Pulmonary artery endothelial cell (primary cell): ENCODE measurements around the gene USH2A. TPM values are rescaled to one million over a fixed set of nuclear protein-coding genes. Genes with fewer than 3 reads are reported as not detected.

Source experiments
- DNase-seq: peaks from one replicate; pipeline ENCODE4 v3.0.0-alpha.2; 2011; ENCODE audit warnings: low read depth, low spot score
- total RNA-seq: library from RNA; depleted of rRNA; stranded (reverse); fragments of >200 nt; gene quantifications from 2 replicates; pipeline ENCODE4 v1.2.3, GENCODE V29; 2014

Gene USH2A
- not detected in 2 replicates for total RNA-seq

- no peak for DNase-seq
Observed at GRCh38 chr1:216422821-216423520, at the start of gene USH2A. Gene USH2A, minus strand, starts transcription at chr1:216423448. Its CDS starts 1,112 bp downstream, at chr1:216422336.

GRCh38 chr1:216466162-216466801 lies 43.0 kb upstream of the USH2A start:
- no peak for DNase-seq

- DNase-seq, result no peak
Observed at GRCh38 chr1:216464489-216464888, 41.2 kb upstream of the USH2A start.

GRCh38 chr1:216462066-216462775 lies 39.0 kb upstream of the USH2A start:
- no peak for DNase-seq

- no peak for DNase-seq
Observed at GRCh38 chr1:216461466-216461865, 38.2 kb upstream of the USH2A start.

GRCh38 chr1:216459651-216460207 lies 36.5 kb upstream of the USH2A start:
- DNase-seq, result no peak

GRCh38 chr1:216458812-216459211 lies 35.6 kb upstream of the USH2A start:
- no peak for DNase-seq

- DNase-seq, result no peak
Observed at GRCh38 chr1:216457356-216457755, 34.1 kb upstream of the USH2A start.

GRCh38 chr1:216456682-216457081 lies 33.4 kb upstream of the USH2A start:
- DNase-seq, result no peak

- DNase-seq, result no peak
Observed at GRCh38 chr1:216453777-216454176, 30.5 kb upstream of the USH2A start.

- DNase-seq, result no peak
Observed at GRCh38 chr1:216450227-216450626, 27.0 kb upstream of the USH2A start.

GRCh38 chr1:216448011-216448510 lies 24.8 kb upstream of the USH2A start:
- DNase-seq, result no peak

- DNase-seq, result no peak
Observed at GRCh38 chr1:216437603-216438002, 14.4 kb upstream of the USH2A start.

- no peak for DNase-seq
Observed at GRCh38 chr1:216434232-216434631, 11.0 kb upstream of the USH2A start.

- no peak for DNase-seq
Observed at GRCh38 chr1:216433175-216433574, 9.9 kb upstream of the USH2A start.

GRCh38 chr1:216430744-216431143 lies 7.5 kb upstream of the USH2A start:
- DNase-seq, result no peak

- DNase-seq, result no peak
Observed at GRCh38 chr1:216425577-216425976, 2.3 kb upstream of the USH2A start.

GRCh38 chr1:216420746-216421145 lies 2.5 kb downstream of the USH2A start:
- no peak for DNase-seq

- no peak for DNase-seq
Observed at GRCh38 chr1:216420263-216420662, 3.0 kb downstream of the USH2A start.

GRCh38 chr1:216416488-216416887 lies 6.8 kb downstream of the USH2A start:
- DNase-seq, result no peak

- no peak for DNase-seq
Observed at GRCh38 chr1:216410026-216410425, 13.2 kb downstream of the USH2A start.

GRCh38 chr1:216390956-216391355 lies 32.3 kb downstream of the USH2A start:
- no peak for DNase-seq
